Fibroblast of lung (primary cell): Measurements from ENCODE around the gene CPNE8. TPM values are rescaled to one million over a fixed set of nuclear protein-coding genes. Genes with fewer than 3 reads are reported as not detected.

Experiments used
- DNase-seq, 2 donors: peaks; one replicate each; pipeline versions ENCODE4 v3.0.0 to v3.0.0-alpha.2; 2010; ENCODE audit warnings: low read depth in 2 of 2
- H2AFZ ChIP-seq: 2 replicates; pipeline ENCODE4 v1.5.1; 2012; ENCODE audit warnings: low read length, control low read depth, inconsistent platforms
- H3K27ac ChIP-seq: 2 replicates; pipeline ENCODE4 v1.5.1; 2011; ENCODE audit warnings: low read length, control low read depth; ENCODE audit not compliant: insufficient read depth
- H3K27me3 ChIP-seq: 2 replicates; pipeline ENCODE4 v1.5.1; 2011; ENCODE audit warnings: mild to moderate bottlenecking, low read length; ENCODE audit not compliant: control insufficient read depth, insufficient read depth
- H3K36me3 ChIP-seq: 2 replicates; pipeline ENCODE4 v1.5.1; 2011; ENCODE audit warnings: low read length; ENCODE audit not compliant: control insufficient read depth, insufficient read depth
- H3K4me1 ChIP-seq: 2 replicates; pipeline ENCODE4 v1.5.1; 2011; ENCODE audit warnings: low read length; ENCODE audit not compliant: control insufficient read depth, insufficient read depth; ENCODE audit errors: extremely low read depth
- H3K4me2 ChIP-seq: 2 replicates; pipeline ENCODE4 v1.5.1; 2011; ENCODE audit warnings: low read length, control low read depth; ENCODE audit not compliant: insufficient read depth; ENCODE audit errors: extremely low read depth
- H3K4me3 ChIP-seq, 4 experiments: fragments of 200-600 bp in 1 of 4; sonication (generic) in 1 of 4; replicated peaks in 1 of 4; 2 replicates each; pipeline ENCODE4 v1.5.1; 2011 to 2016; ENCODE audit warnings: low read length in 4 of 4, low read depth in 3 of 4, mild to moderate bottlenecking in 3 of 4, control low read depth in 2 of 4, inconsistent platforms in 1 of 4, mixed read lengths in 1 of 4; ENCODE audit not compliant: insufficient read depth in 1 of 4; ENCODE audit errors: control extremely low read depth in 1 of 4
- H3K79me2 ChIP-seq: 2 replicates; pipeline ENCODE4 v1.5.1; 2012; ENCODE audit warnings: mild to moderate bottlenecking, low read length, inconsistent platforms; ENCODE audit not compliant: control insufficient read depth, insufficient read depth
- H3K9ac ChIP-seq: 2 replicates; pipeline ENCODE4 v1.5.1; 2011; ENCODE audit warnings: mild to moderate bottlenecking, low read length, control low read depth; ENCODE audit not compliant: insufficient read depth
- H3K9me3 ChIP-seq: 2 replicates; pipeline ENCODE4 v1.5.1; 2012; ENCODE audit warnings: low read depth, low read length; ENCODE audit not compliant: control insufficient read depth, insufficient read depth
- H4K20me1 ChIP-seq: 2 replicates; pipeline ENCODE4 v1.5.1; 2011; ENCODE audit warnings: low read length; ENCODE audit not compliant: control insufficient read depth, insufficient read depth; ENCODE audit errors: extremely low read depth
- CTCF ChIP-seq, 2 donors: IDR thresholded peaks in 1 of 2; conservative IDR thresholded peaks in 1 of 2; 1 replicate in 1 of 2; 2 replicates in 1 of 2; pipeline ENCODE4 v1.5.1; 2011 to 2012; ENCODE audit warnings: low read length in 2 of 2, control low read depth in 1 of 2, inconsistent platforms in 1 of 2, low read depth in 1 of 2, mild to moderate bottlenecking in 1 of 2
- EZH2 ChIP-seq: IDR thresholded peaks from 2 replicates; pipeline ENCODE4 v1.5.1; 2012; ENCODE audit warnings: low read length, control low read depth, mild to moderate bottlenecking; ENCODE audit errors: missing control alignments
- polyA plus RNA-seq, 2 donors: library from polyadenylated mRNA; depleted of rRNA in 1 of 2; stranded (reverse) in 1 of 2; unstranded in 1 of 2; fragments of >200 nt; gene quantifications; 2 replicates each; pipeline ENCODE4 v1.2.1, GENCODE V29; 2011 to 2012; ENCODE audit warnings: missing spikeins in 1 of 2
- total RNA-seq: library from RNA; depleted of rRNA; stranded (reverse); fragments of >200 nt; gene quantifications from 2 replicates; pipeline ENCODE4 v1.2.1, GENCODE V29; 2014

The CPNE8 gene
- total and polyA plus RNA-seq, 2 donors (not counting 1 experiment from before 2014, with no cell fraction given) = 9.8 to 13.4 TPM

GRCh38 chr12:38880288-38880687 lies 25.1 kb downstream of the CPNE8 start:
- Histone ChIP-seq H2AFZ (no peak overlapping the region), H3K36me3 (no peaks in the 10 kb centered on the region), H3K4me2 (no peak overlapping the region), H3K27ac (no peak overlapping the region), H3K79me2 (no peaks in the 10 kb centered on the region), H3K9ac (no peak overlapping the region), H3K4me1 (no peaks in the 10 kb centered on the region), H3K4me3 (no peak overlapping the region), H4K20me1 (no peaks in the 10 kb centered on the region), H3K27me3 (no peaks in the 10 kb centered on the region), H3K9me3 (no peaks in the 10 kb centered on the region)
- TF ChIP-seq CTCF (conservative IDR thresholded peaks at IDR 0.05 in 1 of 2, IDR thresholded peaks at IDR 0.05 in 1 of 2; ENCODE audit: low read depth in 1 of 2, low read length in 2 of 2) = no peak
- TF ChIP-seq EZH2 = no peak
- no peak for DNase-seq

GRCh38 chr12:38878986-38879385 lies 26.4 kb downstream of the CPNE8 start:
- Histone ChIP-seq H2AFZ (no peak overlapping the region), H3K27me3 (no peaks in the 10 kb centered on the region), H4K20me1 (no peaks in the 10 kb centered on the region), H3K4me3 (no peak overlapping the region), H3K9ac (no peak overlapping the region), H3K9me3 (no peaks in the 10 kb centered on the region), H3K36me3 (no peaks in the 10 kb centered on the region), H3K79me2 (no peaks in the 10 kb centered on the region), H3K4me2 (no peak overlapping the region), H3K4me1 (no peaks in the 10 kb centered on the region), H3K27ac (no peak overlapping the region)
- DNase-seq = no peak
- TF ChIP-seq CTCF (conservative IDR thresholded peaks at IDR 0.05 in 1 of 2, IDR thresholded peaks at IDR 0.05 in 1 of 2; ENCODE audit: low read depth in 1 of 2, low read length in 2 of 2) (no peak), EZH2 (no peak)

- Histone ChIP-seq H4K20me1 (no peaks in the 10 kb centered on the region), H3K27ac (no peak overlapping the region), H3K4me2 (no peak overlapping the region), H3K27me3 (no peaks in the 10 kb centered on the region), H3K4me1 (no peaks in the 10 kb centered on the region), H3K79me2 (no peaks in the 10 kb centered on the region), H3K9me3 (no peaks in the 10 kb centered on the region), H3K9ac (no peak overlapping the region), H2AFZ (no peak overlapping the region), H3K4me3 (no peak overlapping the region), H3K36me3 (no peaks in the 10 kb centered on the region)
- no peak for TF ChIP-seq EZH2
- no peak for TF ChIP-seq CTCF (conservative IDR thresholded peaks at IDR 0.05 in 1 of 2, IDR thresholded peaks at IDR 0.05 in 1 of 2; ENCODE audit: low read depth in 1 of 2, low read length in 2 of 2)
- no peak for DNase-seq
Observed at GRCh38 chr12:38878333-38878705, 27.1 kb downstream of the CPNE8 start.
